Stimulated activated CD4-positive, alpha-beta T cell treated with anti-CD3 and anti-CD28 coated beads, Interleukin-2, amount 100 ng/mL, for 48 hours (primary cell): ENCODE data around the gene GJC2.

Experiments used
- DNase-seq, 2 donors: peaks; one replicate each; pipeline ENCODE4 v3.0.0-alpha.2; 2020

Gene GJC2

DNA sequence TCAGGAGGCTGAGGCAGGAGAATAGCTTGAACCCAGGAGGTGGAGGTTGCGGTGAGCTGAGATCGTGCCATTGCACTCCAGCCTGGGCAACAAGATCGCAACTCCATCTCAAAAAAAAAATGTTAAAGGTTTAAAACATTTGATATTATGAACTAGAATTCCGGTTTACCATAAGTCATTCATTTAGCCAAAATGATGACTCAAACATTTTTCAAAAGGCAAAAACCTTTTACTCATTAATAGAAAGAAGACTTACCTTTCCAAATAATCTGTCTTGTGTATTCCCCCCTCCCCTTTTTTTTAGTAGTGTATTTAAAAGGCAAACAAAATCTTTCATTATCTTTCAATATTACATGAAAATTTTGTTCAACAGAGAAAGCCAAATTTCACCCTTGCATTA lies 32.4 kb upstream of the GJC2 start:
- no peak for DNase-seq

DNA sequence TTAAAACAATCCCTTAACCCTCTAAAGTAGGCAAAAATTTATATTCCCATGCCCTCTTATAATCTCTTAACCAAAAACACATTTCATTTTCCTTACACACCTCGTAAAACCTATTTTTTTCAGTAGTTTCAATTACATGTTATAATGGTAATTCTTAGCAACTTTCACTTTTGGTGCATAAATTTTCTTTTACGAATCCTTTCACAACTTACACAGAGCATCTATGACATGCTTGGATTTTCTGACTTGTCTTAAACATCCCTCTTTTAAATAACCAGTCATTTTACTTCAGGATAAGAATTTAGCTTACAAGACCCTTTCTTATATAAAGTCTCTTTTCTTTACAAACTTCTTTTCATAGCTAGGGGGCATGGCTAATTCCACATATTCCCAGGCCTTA lies 31.7 kb upstream of the GJC2 start:
- no peak for DNase-seq

DNA sequence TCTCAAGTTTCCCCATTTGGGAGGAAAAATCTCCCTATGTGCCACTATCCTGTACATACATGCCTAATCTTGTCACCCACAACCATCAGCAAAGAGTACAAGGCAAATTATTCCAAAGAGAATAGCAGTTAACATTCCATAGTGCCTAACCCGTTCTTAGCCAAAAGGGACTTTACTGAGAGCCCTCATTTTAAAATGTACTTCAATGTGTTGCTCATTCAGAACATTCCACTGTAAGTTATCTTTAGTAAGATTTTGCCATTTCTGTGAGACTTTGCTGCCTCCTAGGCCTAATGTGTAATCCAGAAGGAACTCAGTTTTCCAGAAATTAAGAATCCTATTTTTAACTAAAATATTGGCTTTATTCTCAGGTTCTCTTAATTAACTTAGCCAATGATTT lies 29.4 kb upstream of the GJC2 start:
- no peak for DNase-seq

DNA sequence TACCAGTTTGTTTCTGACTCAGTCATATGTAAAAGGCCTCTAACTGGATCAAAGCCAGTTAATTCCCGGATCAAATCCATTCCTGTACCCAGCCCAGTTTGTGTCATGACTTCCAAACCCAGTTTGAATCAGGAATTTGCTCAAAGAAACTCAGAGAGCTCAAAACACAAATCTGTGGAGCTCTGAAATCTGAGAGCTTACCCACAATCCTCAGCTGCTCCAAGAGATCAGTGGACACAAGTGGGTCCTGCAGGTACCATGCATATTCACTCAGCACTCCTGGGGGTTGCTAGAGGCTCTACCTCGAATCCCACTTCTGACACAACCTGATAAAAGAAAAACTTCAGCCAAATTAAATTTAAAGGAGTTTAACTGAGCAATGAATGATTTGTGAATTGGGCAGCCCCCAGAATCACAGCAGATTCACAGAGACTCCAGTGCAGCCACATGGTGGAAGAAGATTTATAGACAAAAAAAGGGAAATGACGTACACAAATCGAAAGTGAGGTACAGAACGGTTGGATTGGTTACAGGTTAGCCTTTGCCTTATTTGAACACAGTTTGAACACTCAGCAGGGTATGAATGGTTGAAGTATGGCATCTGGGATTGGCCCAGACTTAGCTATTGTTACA lies 28.8 kb upstream of the GJC2 start:
- no peak for DNase-seq

GRCh38 chr1:228122921-228123441 lies 26.7 kb upstream of the GJC2 start:
- DNase-seq: no peak

DNA sequence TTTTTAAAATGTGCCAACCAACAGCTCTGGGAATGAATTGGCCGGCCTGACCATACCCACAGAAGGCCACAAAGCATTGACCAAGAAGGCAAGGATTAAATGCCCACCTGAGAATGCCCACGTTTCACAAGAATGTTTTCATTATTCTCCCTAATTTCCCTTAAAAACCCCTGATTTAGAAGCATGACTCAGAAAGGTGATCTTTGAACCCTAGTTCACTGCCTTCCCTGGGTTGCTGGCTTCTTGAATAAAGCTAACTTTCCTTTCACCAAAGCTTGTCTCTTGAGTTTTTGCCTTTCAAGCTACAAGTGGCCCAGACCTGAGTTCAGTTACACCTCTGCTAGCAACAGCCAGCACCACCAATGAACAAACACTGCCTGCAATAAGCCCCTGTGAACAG lies 26.2 kb upstream of the GJC2 start:
- no peak for DNase-seq

GRCh38 chr1:228125185-228125584 lies 24.5 kb upstream of the GJC2 start:
- DNase-seq: no peak

- DNase-seq: no peak
These were observed 18.0 kb upstream of the GJC2 start for GRCh38 chr1:228131766-228132165.

DNA sequence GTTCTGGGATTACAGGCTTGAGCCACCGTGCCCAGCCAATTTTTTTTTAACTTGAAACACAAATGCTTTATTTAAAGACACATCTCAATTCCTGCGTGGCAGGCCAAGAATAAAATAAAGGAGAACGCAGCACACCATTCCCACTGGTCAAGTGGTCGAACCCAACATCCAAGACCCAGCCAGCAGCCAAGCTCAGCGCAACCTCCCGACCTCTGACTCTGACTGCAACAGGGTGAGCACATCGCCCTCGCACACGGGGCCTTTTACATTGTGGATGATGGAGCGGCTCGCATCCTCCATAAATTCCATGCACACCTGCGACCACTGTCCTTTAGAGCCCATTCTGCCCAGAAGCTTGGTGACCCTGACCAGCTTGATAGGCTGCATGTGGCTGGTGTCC lies 15.1 kb upstream of the GJC2 start:
- no peak for DNase-seq

DNA sequence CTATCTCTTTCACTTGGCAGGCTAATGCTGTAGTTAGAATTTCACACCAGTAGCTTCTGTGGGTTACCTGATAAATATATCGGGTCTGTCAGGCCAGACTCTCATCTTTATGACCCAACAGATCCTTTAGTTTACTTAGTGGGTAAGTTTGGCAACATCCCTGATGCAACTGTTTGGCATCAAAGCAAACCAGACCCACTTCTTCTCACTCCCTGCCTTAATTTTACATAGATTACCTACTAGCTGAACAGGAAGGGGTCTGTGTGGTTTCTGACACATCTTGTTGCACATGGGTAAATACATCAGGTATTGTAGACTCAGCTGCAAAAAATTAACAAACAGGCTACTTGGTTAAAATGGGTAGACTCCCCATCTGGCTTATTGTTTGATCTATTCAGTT lies 12.8 kb upstream of the GJC2 start:
- DNase-seq: no peak

- no peak for DNase-seq
These were observed 10.3 kb upstream of the GJC2 start for GRCh38 chr1:228139406-228139930.

- DNase-seq: peak; percentile 99
These were observed 9.6 kb upstream of the GJC2 start, which contains the start of gene GUK1 for GRCh38 chr1:228139931-228140723. Gene GUK1, plus strand, starts transcription at chr1:228140279. Its CDS starts 24 bp downstream, at chr1:228140303.

GRCh38 chr1:228140724-228141225 lies 9.0 kb upstream of the GJC2 start:
- DNase-seq: no peak

DNA sequence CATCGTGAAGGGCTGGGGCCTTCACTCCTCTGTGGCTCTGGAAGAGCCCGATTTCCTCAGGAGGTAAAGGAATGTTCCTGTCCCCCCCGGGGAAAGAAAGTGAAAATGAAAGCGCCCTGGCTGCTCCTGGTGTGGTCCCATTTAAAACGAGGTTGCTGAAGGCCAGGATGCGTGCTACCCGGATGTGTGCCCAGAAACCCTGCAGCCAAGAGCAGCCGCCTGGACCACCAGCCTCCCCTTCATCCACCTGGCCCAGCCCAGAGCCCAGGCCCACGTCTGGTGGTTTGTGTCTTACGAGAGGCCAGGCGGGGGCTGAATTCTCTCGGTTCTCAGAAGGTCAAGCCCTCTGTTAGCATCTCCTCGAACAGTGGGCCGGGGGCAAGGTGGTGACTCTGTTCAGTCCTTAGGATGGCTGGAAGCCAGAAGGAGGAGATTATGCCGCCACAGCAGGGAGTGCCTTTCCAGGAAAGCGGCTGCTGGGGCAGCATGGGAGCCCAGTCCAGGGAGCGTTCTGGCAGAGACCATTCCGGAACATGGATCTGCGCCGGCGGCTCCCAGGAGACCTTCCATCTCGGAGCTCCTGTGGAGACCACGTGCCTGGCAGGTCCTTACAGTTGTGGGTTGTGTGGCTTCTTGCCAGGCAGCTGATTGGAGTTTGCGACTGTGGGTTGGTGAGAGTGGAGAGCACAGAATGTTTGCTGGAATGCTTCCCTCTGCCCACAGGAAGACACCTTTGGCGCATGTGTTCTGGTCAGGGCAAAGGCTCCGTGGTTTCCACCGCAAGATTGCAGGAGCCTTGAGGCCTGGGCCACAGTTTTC lies 8.3 kb upstream of the GJC2 start:
- peak in 1 of 2 donors; percentile 11 for DNase-seq

DNA sequence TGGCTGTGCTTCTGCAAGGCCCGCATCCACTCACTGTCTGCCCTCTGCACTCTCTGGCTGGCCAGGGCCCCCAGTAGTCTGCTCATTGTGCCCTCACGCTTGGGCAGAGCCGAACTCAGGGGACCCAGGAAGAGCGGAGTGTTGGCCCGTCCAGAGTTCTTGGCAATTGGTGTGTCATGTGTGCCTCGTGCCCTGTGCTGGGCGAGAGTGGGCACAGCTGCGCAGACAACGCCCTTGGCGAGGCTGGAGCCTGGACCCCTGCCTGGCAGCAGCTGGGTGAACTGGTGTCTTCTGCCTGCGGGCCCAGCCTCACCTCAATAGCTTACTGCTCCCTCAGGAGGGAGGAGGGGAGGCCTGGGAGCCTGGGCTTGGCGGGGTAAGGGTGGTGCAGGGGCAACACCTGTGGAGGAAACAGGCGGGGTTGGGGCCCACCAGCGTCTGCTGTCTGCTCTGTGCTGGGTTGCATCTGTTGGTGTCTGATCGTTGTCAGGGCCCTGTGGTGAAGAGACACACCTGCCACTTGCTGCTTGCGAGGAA lies 7.5 kb upstream of the GJC2 start:
- DNase-seq: no peak

DNA sequence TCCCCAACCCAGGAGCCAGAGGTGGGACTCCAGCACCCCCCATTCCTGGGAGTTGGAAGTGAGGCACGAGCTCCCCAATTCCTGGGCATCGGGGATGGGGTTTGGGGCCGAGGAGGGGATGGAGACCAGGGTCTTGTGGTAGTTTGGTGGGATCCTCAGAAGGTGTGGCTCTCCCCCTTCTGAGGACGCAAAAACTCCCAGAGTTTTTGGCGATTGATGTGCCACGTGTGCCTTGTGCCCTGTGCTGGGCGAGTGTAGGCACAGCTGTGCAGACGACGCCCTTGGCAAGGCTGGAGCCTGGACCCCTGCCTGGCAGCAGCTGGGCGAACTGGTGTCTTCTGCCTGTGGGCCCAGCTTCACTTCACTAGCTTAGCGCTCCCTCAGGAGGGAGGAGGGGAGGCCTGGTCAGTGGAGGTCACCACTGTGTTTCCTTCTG lies 7.0 kb upstream of the GJC2 start:
- no peak for DNase-seq

GRCh38 chr1:228143480-228144192 lies 6.1 kb upstream of the GJC2 start:
- no peak for DNase-seq

GRCh38 chr1:228144193-228144992 lies 5.3 kb upstream of the GJC2 start:
- DNase-seq: no peak

DNA sequence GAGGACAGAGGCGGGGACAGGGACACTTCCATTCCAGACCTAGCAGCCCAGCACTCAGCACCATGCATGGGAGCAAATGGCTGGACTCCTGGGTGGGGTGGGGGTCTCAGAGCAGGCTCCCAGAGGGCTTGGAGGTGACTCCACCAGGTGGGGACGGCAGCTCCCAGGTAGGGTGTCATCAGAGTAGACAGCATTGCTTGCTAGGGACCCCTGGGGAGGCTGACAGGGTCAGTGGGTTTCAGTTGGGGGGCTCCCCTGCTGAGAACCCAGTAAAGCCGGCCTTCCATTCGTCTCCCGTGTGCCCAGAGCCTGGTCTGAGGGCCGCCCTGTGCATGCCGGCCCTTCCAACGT lies 4.8 kb upstream of the GJC2 start:
- no peak for DNase-seq

- DNase-seq: no peak
These were observed 4.0 kb upstream of the GJC2 start for GRCh38 chr1:228145463-228146416.
